Measurements from ENCODE around the gene COMT.
"Not testable (repeated sequence)": the region's sequence is repeated elsewhere in the genome, so short reads cannot be mapped to it uniquely, and the experiment has no call there.

COMT gene

DNA sequence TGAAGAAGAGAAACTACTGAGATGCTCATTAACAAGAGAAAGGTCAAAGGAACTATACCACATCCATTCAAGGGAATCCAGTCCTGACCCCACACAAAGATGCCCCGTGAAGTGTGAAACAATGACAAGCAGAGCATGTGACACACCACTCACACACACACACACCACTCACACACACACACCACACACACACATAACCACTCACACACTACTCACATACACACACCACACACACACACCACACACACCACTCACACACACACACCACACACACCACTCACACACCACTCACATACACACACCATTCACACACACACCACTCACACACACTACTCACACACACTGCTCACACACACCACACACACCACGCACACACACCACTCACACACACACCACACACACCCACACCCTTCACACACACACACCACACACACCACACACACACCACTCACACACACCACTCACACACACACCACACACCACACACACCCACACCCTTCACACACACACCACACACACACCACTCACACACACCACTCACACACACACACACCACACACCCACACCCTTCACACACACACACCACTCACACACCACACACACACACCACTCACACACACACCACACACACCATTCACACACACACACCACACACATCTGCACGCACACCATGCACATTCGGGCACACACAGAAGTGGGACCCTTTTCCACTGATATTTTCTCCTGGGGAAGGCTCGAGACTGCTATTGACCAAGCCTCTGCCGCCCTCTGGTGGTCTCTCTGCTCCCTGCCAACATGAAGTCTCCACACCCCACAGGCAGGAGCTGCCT is 32.0 kb upstream of the COMT start:
- peak; percentile 88 for DNase-seq

DNA sequence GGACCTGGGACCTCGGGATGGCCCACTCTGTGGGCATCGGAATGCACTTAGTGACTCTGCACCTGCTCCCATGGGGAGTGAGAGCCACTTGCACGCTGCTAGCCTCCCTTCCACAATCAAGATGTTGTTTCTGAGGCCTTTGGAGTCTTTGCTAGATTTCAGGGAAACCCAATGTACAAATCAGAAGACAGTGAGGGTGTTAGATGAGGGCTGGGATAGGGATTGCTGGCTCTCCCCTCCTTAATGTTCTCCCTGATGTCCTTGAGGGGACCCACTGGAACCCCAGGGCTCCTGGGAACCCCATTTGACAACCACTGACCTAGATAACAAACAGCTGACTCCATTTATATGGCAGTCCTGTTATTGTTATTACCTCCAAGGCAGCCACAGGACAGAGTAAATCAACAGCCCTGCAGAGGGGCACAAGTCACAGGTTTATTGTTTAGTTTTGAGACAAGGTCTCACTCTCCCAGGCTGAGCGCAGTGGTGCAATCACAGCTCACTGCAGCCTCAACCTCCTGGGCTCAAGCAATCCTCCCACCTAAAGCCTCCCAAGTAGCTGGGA is 31.3 kb upstream of the COMT start:
- no peak for DNase-seq

DNA sequence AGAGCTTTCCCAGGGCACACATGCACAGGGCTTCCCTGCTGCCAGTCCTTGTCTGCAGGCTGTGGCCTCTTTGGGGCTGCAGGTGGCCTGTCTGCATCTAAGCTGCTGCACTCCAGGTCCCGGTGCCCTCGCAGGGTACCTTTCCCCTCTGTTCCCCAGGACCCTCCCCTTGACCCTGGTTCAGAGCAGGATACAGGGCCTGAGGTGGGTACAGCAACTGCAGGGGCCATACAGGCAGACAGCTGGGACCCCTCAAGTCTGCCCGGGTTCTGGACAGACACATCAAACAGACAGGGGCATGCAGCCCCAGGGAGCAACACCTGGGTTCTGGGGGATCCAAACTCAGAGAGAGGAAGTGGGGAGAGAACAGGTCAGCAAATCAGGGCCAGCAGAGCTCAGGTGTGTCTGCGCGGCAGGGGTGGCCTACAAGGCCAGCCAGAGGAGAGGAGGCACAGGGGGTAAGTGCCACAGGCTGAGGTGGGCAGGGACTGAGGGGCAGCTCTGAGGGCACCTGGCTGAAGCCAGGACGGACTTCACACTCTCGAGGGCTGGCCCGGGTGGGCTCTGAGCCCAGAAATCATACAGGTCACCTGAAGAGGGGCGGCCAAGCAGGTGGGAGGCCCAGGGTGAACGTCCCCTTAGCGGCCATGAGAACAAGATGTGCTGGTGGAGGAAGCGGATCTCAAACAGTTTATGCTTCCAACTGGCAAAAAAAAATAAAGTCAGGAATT is 29.9 kb upstream of the COMT start:
- no peak for DNase-seq

DNA sequence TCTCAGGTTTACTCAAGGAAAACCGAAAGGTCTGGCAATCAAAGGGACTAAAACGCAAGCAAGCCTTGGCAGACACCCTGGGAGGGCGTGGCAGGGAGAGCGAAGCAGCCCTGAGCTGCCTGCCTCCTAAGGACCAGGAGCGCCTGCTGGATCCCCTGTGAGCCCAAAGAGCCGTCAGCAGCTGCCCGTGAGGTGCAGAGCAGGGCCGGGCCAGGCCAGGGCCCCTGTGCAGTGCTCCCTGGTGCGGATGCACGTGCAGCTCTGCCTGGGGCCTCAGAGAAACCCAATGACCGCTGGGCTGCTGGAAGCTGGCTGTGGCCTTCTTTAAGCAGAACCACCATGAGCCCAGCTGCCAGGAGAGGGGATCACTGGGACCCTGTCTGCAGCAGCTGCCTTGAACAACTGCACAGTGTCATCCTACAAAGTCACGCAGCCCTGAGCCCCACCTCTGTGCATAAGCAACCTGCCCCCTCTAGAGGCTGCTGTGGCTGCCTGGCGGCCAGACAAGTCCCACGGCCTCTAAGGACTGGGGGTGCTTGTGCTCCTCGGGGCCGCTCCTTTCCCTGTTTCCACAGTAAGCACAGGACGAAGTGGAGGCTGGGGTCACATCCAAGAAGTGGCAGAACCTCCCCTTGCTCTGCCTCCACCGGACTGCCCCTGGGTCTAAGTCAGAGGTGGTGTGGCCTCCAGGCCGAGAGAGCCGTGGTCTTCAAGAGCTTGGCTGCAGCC is 29.1 kb upstream of the COMT start:
- DNase-seq, result no peak

DNA sequence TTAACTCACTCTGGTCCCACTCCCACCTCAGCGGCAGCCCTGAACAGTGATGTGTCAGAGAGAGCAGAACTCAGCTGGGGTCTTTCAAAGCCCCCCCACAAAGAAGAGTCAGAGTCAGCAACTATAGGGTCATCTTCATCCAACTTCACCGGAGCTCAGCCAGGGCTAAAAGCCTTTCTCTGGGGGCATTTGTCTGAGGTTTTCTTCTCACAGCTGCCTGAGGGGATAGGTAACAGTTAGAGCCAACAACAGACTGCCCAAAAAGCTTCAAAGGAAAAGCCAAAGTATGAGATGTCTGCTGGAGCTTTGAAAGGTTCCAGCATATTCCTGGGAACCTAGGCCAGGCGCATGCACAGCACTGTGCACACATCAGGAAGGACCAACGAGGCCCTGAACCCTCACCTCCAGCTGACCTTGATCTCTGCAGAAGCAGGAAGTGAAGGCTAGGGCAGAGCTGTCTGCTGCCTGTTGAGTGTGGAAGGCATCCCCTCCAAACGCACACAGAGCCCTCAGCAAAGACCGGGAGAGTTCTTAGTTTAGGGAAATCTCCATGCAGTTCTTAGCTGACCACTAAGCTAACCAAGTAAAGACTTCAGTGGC is 28.1 kb upstream of the COMT start:
- DNase-seq, result no peak

DNA sequence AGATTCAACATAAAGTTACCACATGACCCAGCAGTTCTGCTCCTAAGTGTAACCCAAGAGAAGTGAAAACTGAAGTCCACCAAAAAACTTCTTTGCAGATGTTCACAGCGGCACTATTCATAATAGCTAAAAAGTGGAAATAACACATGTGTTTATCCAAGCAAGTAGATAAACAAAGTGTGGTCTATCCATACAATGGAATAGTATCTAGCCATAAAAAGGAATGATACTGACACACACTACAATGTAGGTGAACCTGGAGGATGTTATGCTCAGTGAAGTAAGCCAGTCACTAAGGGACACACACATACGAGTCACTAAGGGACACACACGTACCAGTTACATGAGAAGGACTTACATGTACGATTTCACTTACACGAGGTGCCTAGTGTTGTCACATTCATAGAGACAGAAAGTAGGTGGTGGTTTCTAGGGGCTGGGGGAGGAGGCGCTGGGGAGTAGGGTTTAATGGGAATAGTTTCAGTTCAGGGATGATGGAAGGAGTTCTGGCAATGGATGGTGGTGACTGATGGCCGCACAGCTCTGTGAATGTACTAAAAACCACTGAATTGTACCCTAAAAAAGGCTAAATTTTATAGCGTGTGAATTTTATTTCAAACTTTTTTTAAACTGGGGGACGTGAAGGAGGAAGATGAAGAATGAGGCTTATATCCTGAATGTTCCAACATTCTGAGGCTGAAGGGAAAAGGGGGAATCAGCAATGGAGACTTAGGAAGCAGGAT is 27.2 kb upstream of the COMT start:
- DNase-seq, result no peak

DNA sequence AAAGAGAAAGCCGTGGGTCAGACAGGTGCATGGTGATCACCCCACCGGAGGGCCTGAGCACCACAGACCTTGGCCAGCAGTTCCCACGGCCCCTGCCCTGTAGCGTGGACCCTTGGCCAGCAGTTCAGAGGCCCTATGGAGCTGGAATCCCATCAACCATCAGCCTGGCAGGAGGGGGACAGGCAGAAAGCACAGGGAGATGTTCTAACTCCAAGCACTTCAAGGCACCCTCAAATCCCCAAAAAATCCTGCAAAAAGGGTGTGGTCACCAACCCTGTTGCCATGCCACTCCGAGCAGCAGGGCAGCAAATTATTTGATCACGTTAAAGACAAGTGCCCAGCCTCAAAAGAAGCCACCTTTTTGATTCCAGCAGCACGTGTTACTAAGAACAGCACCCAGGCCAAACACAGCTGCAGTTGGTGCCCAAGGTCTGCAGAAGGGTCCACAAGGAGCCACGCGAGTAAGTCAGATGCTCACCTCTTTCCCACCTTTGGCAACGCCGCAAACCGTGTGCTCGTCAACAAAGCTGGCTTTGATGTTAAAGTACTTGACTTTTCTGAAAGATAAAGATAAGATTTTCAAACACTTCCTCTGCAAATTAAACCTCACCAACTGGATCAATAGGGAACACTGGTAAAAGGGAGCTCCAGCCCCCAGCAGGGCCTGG is 26.2 kb upstream of the COMT start:
- DNase-seq, result no peak

DNA sequence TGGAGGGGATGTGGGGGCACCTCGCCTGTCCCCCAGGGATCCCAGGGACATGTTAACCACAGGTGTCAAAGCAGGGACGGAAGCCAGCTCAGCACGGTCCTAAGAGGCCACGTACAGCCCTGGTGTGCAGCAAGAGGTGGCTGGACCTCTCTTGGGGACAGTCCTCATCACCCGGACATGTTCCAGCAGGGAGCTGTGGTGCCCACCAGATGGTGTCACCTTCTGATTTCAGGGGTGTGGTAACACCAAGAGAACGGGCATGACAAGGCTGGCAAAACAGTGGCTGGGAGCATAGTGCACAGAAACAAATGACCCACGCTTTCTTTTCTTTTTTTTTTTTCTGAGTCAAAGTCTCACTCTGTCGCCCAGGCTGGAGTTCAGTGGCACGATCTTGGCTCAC is 25.6 kb upstream of the COMT start:
- DNase-seq, result no peak

DNA sequence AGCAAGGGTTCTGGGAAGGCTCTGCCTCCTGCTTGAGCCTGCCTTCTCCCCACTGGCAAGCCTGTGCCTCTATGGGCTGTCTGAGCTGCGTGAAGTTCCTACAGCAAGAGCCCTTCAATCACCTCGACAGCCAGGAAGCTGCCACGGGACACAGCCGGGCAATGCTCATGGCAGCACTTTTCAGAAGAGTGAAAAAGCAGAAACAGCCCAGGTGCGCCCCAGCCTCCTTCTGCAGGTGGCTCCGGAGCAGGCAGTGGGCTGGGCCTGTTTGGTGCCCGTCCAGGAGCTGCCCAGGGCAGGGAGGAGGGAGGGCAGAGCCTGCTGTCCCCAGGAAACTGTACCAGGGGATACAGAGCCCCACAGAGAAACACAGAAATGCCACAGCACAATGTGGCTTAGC is 24.6 kb upstream of the COMT start:
- no peak for DNase-seq

DNA sequence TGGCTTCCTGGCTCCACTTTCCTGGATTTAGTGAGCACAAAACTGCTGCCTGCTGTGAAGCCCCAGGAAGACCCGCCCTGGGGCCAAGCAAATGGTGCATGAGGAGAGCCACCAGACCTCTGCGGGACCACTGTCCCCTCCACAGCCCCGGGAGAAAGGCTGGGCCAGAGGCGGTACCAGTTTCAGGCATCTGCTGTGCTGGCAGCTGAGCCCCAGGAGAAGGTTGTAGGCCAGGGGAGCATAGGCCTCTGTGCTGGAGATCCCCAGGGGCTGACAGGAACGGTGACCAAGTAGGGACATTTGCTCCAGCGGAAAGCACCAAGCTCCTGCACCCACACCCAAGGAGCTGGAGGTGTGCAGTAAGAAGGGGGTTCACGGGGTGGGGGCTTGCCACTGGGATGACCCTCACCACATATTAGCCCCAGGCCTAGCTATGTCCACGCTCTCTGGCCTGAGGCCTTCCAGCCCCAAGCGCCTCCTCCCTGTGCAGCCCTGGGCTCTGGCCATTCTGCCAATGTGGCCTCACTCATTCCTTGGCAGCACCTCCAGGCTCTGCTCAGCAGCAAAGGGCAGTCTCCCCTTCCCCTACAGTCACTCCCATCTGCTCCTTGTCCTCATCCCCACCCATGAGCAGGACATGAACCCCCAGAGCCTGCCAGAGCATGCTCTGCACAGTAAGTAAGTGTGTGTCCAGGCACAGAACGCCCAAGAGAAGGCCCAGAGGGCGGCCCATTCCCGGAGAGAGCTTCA is 24.0 kb upstream of the COMT start:
- DNase-seq, result no peak

DNA sequence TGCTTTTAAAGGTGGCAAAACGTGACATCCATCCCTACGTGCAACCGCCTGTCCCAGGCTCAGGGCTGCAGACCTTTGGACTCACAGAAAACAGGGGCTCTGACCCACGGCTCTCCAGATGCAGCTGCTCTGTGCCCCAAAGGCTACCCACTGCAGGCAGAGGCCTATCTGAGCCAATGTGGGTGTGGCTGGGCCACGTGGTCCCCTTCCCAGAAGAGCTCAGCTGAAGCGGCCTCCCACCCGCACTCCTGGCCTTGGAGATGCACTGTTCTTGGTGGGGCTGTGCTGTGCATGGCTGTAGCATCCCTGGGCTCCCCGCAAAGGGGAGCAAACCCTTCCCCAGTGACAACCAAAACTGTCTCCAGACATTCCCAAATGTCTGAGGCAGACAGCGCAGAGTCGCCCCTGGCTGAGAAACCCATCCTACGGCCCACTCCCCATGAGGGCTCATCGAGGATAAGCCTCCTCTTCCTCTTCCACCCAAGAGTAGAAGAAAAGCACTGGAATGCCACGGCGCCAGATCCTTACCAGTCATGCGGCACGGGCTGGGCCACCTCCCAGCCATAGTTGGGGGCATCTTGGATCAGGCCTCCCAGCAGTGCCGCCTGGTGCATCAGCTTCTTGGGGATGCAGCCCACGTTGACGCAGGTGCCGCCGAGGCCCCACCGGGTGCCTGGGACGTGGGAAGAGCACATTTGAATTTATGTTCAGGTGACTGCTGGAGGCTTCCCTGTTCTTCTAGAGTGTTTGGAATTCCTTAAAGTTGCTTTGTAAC is 23.1 kb upstream of the COMT start:
- DNase-seq, result no peak

DNA sequence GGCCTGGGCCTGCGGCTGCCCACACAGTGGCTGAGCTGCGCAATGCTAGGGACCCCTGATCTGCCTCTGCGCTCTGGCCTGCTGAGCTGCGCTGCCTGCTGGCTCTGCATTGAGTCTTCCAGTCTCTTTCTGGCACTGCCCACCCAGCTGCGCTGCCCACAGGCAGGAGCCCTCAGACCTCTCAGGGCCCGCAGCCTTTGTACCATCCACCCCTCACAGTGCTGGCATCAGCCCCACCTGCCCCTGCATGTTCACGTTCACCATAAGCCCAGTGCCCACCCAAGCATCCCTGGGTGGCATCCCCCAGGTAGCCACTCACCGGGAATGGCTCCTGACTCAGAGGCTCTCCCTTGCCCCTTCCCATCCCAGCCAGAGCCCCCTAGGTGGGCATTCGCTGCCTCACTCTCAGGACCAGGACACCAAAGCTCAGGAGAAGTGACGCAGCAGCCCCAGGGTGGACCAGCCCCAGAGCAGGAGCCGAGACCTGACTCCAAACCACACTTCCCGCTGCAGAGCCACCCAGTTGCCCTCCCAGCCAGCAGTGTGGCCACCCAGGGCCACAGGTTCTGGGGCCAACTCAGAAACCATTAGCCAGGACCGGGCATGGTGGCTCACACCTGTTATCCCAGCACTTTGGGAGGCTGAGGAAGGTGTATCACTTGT is 21.7 kb upstream of the COMT start:
- DNase-seq, result no peak

DNA sequence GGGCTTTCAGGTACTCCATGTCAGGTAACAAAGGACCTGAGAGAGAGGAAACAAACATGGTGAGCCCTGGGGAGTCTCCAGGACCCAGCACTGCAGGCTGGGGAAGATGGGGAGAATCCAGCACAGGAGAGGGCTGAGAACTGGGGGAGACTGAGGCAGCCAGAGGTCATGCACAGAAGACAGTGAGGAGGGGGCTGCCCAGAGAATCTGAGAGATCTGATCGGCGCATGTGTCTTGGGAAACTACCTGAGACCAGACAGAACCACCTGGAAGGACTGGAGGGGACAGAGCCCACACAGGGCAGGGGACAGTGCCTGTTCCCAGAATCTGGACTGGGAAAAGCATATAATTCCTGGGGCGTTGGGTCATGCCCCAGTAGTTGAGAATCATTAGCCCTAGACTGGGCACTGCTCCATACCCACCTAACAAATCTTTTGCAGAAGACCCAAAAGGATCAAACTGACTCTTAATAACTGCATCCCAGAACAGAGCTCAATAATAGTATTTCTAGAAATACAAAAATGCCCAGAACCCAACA is 20.0 kb upstream of the COMT start:
- no peak for DNase-seq

DNA sequence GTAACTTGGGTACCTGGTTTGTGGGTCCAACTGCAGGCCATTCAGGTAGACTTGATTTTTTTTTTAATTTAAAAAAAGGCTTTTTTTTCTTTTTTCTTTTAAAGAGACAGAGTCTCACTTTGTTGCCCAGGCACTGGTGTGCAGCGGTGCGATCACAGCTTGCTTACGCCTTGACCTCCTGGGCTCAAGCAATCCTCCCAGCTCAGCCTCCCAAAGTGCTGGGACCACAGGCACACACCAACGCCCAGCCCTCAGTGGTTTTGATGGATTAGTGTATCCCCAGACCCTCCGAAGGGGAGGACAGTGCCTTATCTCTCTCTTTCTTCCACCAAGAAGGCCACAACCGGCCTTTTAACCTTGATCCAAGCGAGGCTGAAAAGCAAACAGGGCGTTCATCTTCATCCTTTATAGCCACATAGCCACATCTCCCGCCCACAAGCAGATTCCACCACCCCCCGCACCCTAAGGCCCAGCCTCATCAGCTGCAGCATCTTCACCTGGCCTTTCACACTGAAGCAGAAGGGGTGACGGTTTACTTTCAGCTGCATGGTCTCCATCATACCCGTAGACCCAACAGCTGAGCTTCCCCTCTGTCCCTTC is 17.6 kb upstream of the COMT start:
- DNase-seq, result no peak

DNA sequence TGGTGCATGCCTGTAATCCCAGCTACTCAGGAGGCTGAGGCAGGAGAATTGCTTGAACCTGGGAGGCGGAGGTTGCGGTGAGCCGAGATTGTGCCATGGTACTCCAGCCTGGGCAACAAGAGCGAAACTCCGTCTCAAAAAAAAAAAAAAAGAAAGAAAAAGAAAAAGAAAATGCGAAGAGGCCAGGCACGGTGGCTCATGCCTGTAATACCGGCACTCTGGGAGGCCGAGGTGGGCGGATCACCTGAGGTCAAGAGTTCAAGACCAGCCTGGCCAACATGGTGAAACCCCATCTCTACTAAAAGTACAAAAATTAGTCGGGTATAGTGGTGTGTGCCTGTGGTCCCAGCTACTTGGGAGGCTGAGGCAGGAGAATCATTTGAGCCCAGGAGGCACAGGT is 15.5 kb upstream of the COMT start:
- DNase-seq, result not testable (repeated sequence)

DNA sequence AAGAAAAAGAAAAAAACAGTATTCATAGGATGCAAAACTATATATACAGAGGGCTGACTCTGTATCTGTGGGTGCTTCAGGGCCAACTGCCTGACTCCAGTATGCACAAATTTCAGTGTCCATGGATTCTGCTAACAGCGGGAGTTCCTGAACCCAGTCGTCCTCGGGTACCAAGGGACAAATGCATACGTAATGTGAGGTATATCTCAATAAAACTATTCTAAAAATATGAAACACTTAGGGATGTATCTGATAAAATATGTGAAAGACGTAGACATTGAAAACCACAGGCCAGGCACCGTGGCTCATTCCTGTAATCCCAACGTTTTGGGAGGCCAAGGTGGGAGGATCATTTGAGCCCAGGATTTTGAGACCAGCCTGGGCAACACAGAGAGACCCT is 13.9 kb upstream of the COMT start:
- DNase-seq, result no peak

DNA sequence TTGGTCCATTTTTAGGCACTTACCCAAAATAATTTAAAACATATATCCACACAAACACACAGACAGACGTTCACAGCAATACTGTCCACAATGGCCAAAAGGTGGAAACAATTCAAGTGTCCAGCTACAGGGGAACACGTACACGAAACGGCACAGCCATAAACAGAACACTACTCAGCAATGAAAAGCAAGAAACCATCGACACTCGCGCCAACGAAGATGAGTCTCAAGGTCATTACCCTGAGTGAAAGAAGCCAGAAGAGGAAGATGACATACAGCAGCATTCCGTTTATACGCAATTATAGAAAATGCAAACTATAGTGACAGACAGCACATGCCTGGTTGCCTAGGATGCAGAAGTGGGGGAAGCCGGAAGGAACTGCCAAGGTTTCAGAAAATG is 13.4 kb upstream of the COMT start:
- DNase-seq, result no peak

DNA sequence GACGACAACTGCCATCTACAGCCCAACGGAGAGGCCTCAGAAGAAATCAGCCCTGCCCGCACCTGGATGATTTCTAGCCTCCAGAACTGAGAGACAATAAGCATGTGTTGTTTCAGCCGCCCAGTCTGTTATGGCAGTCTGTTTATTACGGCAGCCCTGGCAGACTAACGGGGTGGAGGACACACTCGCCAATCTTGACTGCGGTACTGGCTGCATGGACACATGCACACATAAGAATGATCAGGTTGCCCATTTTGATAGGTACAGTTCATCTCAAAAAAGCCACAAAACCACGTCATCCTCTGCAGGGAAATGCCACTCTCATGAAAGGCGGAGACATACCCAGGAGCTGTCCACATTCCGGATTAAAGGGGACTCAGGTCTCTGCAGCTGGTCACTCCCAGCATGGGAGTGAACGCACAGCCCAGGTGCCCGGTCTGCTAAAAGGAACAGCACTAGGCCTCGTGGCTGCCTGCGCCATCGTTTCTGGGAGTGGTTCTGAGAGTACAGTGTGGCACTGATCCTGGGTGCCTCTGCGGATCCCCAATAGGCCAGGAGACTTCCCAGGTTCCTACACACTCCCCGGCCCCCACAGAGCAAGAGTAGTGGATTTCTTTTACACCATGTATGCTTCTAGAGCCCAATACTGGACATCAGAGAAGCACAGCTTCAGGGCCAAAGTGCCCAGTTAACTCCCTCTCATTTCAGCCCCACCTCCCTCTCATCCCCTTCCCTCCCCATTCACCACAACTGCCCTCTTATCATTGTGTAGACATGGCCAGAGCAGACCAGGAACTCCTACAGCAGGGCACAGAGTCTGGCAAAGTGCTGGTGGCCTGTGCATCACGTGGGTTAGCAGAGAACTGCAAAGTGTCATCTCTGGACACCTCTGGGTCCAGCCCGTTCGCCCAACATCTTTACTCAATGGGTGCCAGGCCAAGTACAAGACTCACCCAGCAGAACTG is 11.7 kb upstream of the COMT start:
- no peak for DNase-seq
